Measurements from ENCODE around the gene CCR5. TPM values are rescaled to one million over a fixed set of nuclear protein-coding genes. Genes with fewer than 3 reads are reported as not detected.

Gene CCR5
- polyA plus RNA-seq, 3 donors, result 0.23 to 0.32 (median 0.32) TPM

DNA sequence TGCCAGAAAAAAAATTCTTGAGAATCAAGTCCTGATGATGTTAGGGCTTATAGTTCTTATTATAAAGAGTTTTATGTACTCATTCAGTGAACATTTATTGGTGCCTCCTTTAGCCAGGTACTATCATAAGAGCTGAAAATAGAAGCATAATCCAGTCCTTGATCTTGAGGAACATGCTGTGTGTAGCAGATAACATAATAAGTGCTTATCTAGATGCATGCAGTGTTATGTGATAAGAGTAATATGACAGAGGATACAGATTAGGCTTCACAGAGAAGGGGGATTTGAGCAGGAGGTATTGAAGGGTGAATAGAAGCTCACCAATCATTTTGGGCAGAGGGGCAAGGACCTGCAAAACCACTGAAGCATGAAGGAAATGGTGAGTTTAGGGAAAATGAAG lies 15.8 kb upstream of the CCR5 start:
- no peak for DNase-seq (ENCODE audit: extremely low read depth in 1 of 11, low read depth in 9 of 11, low spot score in 4 of 11)

DNA sequence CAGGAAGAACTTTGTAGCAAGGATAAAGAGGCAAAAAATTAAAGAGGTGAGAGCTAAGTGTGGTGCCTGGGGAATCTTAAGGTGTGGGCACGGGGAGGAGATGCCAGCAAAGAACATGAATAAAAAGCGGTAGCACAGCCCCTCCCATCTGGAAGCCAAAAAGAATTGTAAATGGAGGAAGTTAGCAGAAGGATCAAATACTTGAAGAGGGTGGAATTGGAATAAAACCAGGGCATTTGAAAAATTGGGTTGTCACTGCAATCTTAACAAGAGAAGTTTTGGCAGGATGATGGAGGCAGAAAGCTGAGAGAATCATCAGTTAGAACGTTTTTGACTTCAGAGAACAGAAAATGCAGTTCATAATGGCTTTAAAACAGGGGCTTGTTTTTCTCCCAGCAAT lies 14.5 kb upstream of the CCR5 start:
- DNase-seq (ENCODE audit: extremely low read depth in 1 of 11, low read depth in 9 of 11, low spot score in 4 of 11), result no peak

GRCh38 chr3:46356909-46357308 lies 13.8 kb upstream of the CCR5 start:
- no peak for DNase-seq (ENCODE audit: extremely low read depth in 1 of 11, low read depth in 9 of 11, low spot score in 4 of 11)

GRCh38 chr3:46358466-46358865 lies 12.3 kb upstream of the CCR5 start:
- no peak for DNase-seq (ENCODE audit: extremely low read depth in 1 of 11, low read depth in 9 of 11, low spot score in 4 of 11)

GRCh38 chr3:46359733-46360493 lies 10.8 kb upstream of the CCR5 start:
- no peak for DNase-seq (ENCODE audit: extremely low read depth in 1 of 11, low read depth in 9 of 11, low spot score in 4 of 11)

- DNase-seq (ENCODE audit: extremely low read depth in 1 of 11, low read depth in 9 of 11, low spot score in 4 of 11), result no peak
Observed at GRCh38 chr3:46360907-46361306, 9.8 kb upstream of the CCR5 start.

- DNase-seq (ENCODE audit: extremely low read depth in 1 of 11, low read depth in 9 of 11, low spot score in 4 of 11), result no peak
Observed at GRCh38 chr3:46361408-46362283, 9.1 kb upstream of the CCR5 start.

- no peak for DNase-seq (ENCODE audit: extremely low read depth in 1 of 11, low read depth in 9 of 11, low spot score in 4 of 11)
Observed at GRCh38 chr3:46365041-46365440, 5.7 kb upstream of the CCR5 start.

DNA sequence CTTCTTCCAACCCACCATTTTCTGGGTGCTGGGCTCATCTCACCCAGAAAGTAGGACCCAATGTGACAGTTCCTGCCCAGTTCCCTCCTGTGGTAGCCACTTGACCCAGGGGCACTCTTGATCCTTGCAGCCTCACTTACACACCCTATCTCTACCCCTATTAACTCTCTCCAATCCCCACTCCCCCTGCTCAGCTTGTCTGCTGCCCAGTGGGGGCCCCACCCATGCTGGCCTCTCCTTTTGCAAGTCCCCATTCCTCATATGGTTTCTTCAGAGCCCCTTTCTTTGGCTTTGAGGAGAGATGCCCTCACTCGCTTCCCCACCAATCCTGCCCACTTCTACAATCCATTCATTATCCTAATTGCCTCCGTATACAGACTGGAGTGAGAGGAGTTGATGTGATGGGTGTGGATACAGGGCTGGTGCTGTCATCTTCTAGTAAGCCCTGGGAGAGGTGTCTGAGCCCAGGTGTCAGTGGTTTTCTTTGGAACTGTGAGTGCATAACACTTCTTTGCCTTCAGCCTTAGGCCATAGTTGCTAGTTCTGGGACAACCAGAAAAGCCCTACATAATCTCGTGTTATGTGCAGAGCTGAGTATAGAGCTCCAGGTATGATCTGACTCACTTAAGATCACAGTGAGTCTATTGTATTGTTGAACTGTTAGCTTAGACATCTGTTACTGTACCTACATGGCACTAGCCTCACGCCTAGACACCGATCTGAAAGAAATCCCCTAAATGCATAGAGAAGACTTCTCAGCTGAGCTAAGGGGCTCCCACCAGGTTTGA lies 4.8 kb upstream of the CCR5 start:
- no peak for DNase-seq (ENCODE audit: extremely low read depth in 1 of 11, low read depth in 9 of 11, low spot score in 4 of 11)

DNA sequence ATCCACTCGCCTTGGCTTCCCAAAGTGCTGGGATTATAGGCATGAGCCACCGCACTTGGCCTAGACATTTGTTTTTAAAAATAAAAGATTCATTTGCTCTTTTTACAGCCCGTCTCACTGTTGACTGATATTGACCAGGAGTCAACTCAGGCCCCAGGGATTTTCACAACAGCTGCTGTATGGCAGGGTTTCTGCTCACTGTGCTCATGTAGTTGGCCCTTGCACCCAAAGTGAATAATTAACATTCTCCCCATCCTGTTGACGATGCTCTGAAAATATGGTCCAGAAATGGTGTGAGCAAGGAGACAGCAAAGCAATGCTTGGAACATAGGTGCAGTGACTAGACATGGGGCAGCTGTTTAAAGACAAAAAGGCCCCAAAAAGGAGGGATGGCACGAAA lies 2.9 kb upstream of the CCR5 start:
- DNase-seq (ENCODE audit: extremely low read depth in 1 of 11, low read depth in 9 of 11, low spot score in 4 of 11), result no peak

DNA sequence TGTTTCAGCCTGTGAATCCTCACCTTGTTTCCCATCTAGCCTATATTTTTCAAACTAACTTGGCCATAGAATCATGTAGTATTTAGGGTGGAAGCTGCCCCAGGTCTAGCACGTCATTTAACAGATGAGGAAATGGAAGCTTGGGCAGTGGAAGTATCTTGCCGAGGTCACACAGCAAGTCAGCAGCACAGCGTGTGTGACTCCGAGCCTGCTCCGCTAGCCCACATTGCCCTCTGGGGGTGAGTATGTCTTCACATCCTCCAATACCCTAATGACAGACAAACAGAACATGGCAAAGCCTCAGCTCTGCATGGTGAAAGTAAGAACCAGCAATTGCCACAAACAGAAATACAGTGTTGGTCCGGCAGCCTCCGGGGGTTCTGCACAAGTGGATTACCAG lies 2.2 kb upstream of the CCR5 start:
- DNase-seq (ENCODE audit: extremely low read depth in 1 of 11, low read depth in 9 of 11, low spot score in 4 of 11), result no peak

- DNase-seq (ENCODE audit: extremely low read depth in 1 of 11, low read depth in 9 of 11, low spot score in 4 of 11), result no peak
Observed at GRCh38 chr3:46369151-46369550, 1.6 kb upstream of the CCR5 start.

- DNase-seq (ENCODE audit: extremely low read depth in 1 of 11, low read depth in 9 of 11, low spot score in 4 of 11), result no peak
Observed at GRCh38 chr3:46369675-46370132, 1.0 kb upstream of the CCR5 start.

DNA sequence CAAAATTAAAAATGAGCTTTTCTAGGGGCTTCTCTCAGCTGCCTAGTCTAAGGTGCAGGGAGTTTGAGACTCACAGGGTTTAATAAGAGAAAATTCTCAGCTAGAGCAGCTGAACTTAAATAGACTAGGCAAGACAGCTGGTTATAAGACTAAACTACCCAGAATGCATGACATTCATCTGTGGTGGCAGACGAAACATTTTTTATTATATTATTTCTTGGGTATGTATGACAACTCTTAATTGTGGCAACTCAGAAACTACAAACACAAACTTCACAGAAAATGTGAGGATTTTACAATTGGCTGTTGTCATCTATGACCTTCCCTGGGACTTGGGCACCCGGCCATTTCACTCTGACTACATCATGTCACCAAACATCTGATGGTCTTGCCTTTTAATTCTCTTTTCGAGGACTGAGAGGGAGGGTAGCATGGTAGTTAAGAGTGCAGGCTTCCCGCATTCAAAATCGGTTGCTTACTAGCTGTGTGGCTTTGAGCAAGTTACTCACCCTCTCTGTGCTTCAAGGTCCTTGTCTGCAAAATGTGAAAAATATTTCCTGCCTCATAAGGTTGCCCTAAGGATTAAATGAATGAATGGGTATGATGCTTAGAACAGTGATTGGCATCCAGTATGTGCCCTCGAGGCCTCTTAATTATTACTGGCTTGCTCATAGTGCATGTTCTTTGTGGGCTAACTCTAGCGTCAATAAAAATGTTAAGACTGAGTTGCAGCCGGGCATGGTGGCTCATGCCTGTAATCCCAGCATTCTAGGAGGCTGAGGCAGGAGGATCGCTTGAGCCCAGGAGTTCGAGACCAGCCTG lies 984 bp downstream of the CCR5 start:
- DNase-seq (ENCODE audit: extremely low read depth in 1 of 11, low read depth in 9 of 11, low spot score in 4 of 11), result no peak

- DNase-seq (ENCODE audit: extremely low read depth in 1 of 11, low read depth in 9 of 11, low spot score in 4 of 11), result no peak
Observed at GRCh38 chr3:46372492-46373359, 2.0 kb downstream of the CCR5 start.

DNA sequence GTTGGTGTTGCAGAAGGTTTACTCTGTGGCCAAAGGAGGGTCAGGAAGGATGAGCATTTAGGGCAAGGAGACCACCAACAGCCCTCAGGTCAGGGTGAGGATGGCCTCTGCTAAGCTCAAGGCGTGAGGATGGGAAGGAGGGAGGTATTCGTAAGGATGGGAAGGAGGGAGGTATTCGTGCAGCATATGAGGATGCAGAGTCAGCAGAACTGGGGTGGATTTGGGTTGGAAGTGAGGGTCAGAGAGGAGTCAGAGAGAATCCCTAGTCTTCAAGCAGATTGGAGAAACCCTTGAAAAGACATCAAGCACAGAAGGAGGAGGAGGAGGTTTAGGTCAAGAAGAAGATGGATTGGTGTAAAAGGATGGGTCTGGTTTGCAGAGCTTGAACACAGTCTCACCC lies 4.0 kb downstream of the CCR5 start:
- DNase-seq (ENCODE audit: extremely low read depth in 1 of 11, low read depth in 9 of 11, low spot score in 4 of 11), result no peak

- DNase-seq (ENCODE audit: extremely low read depth in 1 of 11, low read depth in 9 of 11, low spot score in 4 of 11), result no peak
Observed at GRCh38 chr3:46375218-46375617, 4.5 kb downstream of the CCR5 start.

DNA sequence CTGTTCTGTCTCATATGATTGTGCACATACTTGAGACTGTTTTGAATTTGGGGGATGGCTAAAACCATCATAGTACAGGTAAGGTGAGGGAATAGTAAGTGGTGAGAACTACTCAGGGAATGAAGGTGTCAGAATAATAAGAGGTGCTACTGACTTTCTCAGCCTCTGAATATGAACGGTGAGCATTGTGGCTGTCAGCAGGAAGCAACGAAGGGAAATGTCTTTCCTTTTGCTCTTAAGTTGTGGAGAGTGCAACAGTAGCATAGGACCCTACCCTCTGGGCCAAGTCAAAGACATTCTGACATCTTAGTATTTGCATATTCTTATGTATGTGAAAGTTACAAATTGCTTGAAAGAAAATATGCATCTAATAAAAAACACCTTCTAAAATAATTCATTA lies 5.1 kb downstream of the CCR5 start:
- no peak for DNase-seq (ENCODE audit: extremely low read depth in 1 of 11, low read depth in 9 of 11, low spot score in 4 of 11)

Data from renal cortex interstitium (tissue), 11 donors.